BLaER1 treated with 17β-estradiol and CSF1 and Interleukin-3, amounts not matched to agents 10 nM and 100 nM (cell line): ENCODE data around the gene HDGFL2.
A peak's percentile ranks its signal among the peaks of the same experiment; 100 is the strongest.

ENCODE experiments used
- H3K27ac ChIP-seq, 11 experiments: shearing (Covaris generic); formaldehyde crosslinking; 2 replicates each; pipeline ENCODE4 v1.8.1; 2022
- H3K27me3 ChIP-seq, 11 experiments: shearing (Covaris generic); formaldehyde crosslinking; 2 replicates each; pipeline ENCODE4 v1.8.1; 2022
- H3K36me3 ChIP-seq, 11 experiments: shearing (Covaris generic); formaldehyde crosslinking; 2 replicates each; pipeline ENCODE4 v1.8.1; 2022
- H3K4me1 ChIP-seq, 10 experiments: shearing (Covaris generic); formaldehyde crosslinking; 2 replicates each; pipeline ENCODE4 v1.8.1; 2022
- H3K4me2 ChIP-seq, 11 experiments: shearing (Covaris generic); formaldehyde crosslinking; 2 replicates each; pipeline ENCODE4 v1.8.1; 2022
- H3K4me3 ChIP-seq, 10 experiments: shearing (Covaris generic); formaldehyde crosslinking; 2 replicates each; pipeline ENCODE4 v1.8.1; 2022
- H3K9ac ChIP-seq, 11 experiments: shearing (Covaris generic); formaldehyde crosslinking; 2 replicates each; pipeline ENCODE4 v1.8.1; 2022
- H3K9me3 ChIP-seq, 11 experiments: shearing (Covaris generic); formaldehyde crosslinking; replicated peaks in 1 of 11; 2 replicates each; pipeline ENCODE4 v1.8.1; 2022
- H4K20me1 ChIP-seq, 11 experiments: shearing (Covaris generic); formaldehyde crosslinking; 2 replicates each; pipeline ENCODE4 v1.8.1; 2022
- Cebpa-rat ChIP-seq, 11 experiments: shearing (Covaris generic); IDR thresholded peaks; 2 replicates each; pipeline ENCODE4 v1.8.1; 2022

HDGFL2 gene

GRCh38 chr19:4516939-4517300 is 44.8 kb downstream of the HDGFL2 start:
- no peak for TF ChIP-seq Cebpa-rat (IDR thresholded peaks at IDR 0.05)

GRCh38 chr19:4517451-4518057 is 45.5 kb downstream of the HDGFL2 start:
- no peak overlapping the region for H3K4me3 ChIP-seq
- H3K27me3 ChIP-seq = no peaks in the 10 kb centered on the region
- TF ChIP-seq Cebpa-rat (IDR thresholded peaks at IDR 0.05) = no peak
- no peaks in the 10 kb centered on the region for H3K36me3 ChIP-seq
- H3K4me1 ChIP-seq = peaks cover 0 to 40% (median 24%) of the 10 kb centered on the region in 10 experiments; a peak in 17 of 20 replicates
- H3K4me2 ChIP-seq = peak overlapping the region in 5 of 11 experiments; percentile 32 to 52 (median 49); a peak in 7 of 22 replicates
- H3K9ac ChIP-seq = peak overlapping the region in 3 of 11 experiments; percentile 8 to 51 (median 35); a peak in 2 of 22 replicates
- H3K27ac ChIP-seq = no peak overlapping the region; a peak in 1 of 22 replicates
- no peaks in the 10 kb centered on the region; a peak in 2 of 22 replicates for H4K20me1 ChIP-seq
- no peaks in the 10 kb centered on the region for H3K9me3 ChIP-seq

More at GRCh38 chr19:4516939-4517300, 44.8 kb downstream of the HDGFL2 start:
- Histone ChIP-seq H4K20me1 (no peaks in the 10 kb centered on the region; a peak in 2 of 22 replicates), H3K27ac (no peak overlapping the region; a peak in 2 of 22 replicates), H3K9me3 (no peaks in the 10 kb centered on the region), H3K27me3 (no peaks in the 10 kb centered on the region), H3K9ac (peak overlapping the region in 5 of 11 experiments; percentile 8 to 59 (median 46); a peak in 7 of 22 replicates), H3K4me2 (peak overlapping the region in 5 of 11 experiments; percentile 32 to 52 (median 49); a peak in 9 of 22 replicates), H3K4me3 (no peak overlapping the region), H3K4me1 (peaks cover 0 to 36% (median 19%) of the 10 kb centered on the region in 10 experiments; a peak in 17 of 20 replicates), H3K36me3 (no peaks in the 10 kb centered on the region)

GRCh38 chr19:4518345-4519171 is 46.5 kb downstream of the HDGFL2 start, which contains the start of gene PLIN4:
Gene PLIN4, minus strand, starts transcription at chr19:4518486. Its CDS starts 214 bp downstream, at chr19:4518272.
- H3K36me3 ChIP-seq = no peaks in the 10 kb centered on the region
- H4K20me1 ChIP-seq = no peaks in the 10 kb centered on the region; a peak in 2 of 22 replicates
- TF ChIP-seq Cebpa-rat (IDR thresholded peaks at IDR 0.05) = no peak
- peak within 1 kb of the TSS in 4 of 11 experiments; percentile 8 to 51 (median 34); a peak in 3 of 22 replicates for H3K9ac ChIP-seq
- H3K9me3 ChIP-seq = no peaks in the 10 kb centered on the region
- H3K27ac ChIP-seq = peak within 1 kb of the TSS in 1 of 11 experiments; percentile 10; a peak in 1 of 22 replicates
- no peaks in the 10 kb centered on the region for H3K27me3 ChIP-seq
- peak within 1 kb of the TSS in 5 of 11 experiments; percentile 32 to 52 (median 49); a peak in 7 of 22 replicates for H3K4me2 ChIP-seq
- peaks cover 0 to 40% (median 24%) of the 10 kb centered on the region in 10 experiments; a peak in 17 of 20 replicates for H3K4me1 ChIP-seq
- no peak within 1 kb of the TSS for H3K4me3 ChIP-seq

GRCh38 chr19:4519172-4519496 is 47.0 kb downstream of the HDGFL2 start:
- Histone ChIP-seq H4K20me1 (no peaks in the 10 kb centered on the region; a peak in 1 of 22 replicates), H3K4me2 (no peak overlapping the region), H3K36me3 (no peaks in the 10 kb centered on the region), H3K4me3 (no peak overlapping the region), H3K9ac (0 out of 22 replicates have a peak overlapping the region, but pooled peaks of 1 of the 11 experiments have one; percentile 19), H3K4me1 (peaks cover 0 to 40% (median 24%) of the 10 kb centered on the region in 10 experiments; a peak in 17 of 20 replicates), H3K27ac (no peak overlapping the region), H3K9me3 (no peaks in the 10 kb centered on the region), H3K27me3 (no peaks in the 10 kb centered on the region)
- TF ChIP-seq Cebpa-rat (IDR thresholded peaks at IDR 0.05) = no peak

GRCh38 chr19:4519521-4520277 is 47.6 kb downstream of the HDGFL2 start:
- H3K4me3 ChIP-seq = no peak overlapping the region
- H3K27ac ChIP-seq = no peak overlapping the region
- H3K9ac ChIP-seq = 0 out of 22 replicates have a peak overlapping the region, but pooled peaks of 1 of the 11 experiments have one; percentile 19
- H3K4me1 ChIP-seq = peaks cover 0 to 40% (median 24%) of the 10 kb centered on the region in 10 experiments; a peak in 17 of 20 replicates
- no peaks in the 10 kb centered on the region for H3K27me3 ChIP-seq
- H3K36me3 ChIP-seq = no peaks in the 10 kb centered on the region
- no peaks in the 10 kb centered on the region for H3K9me3 ChIP-seq
- TF ChIP-seq Cebpa-rat (IDR thresholded peaks at IDR 0.05) = no peak
- no peak overlapping the region for H3K4me2 ChIP-seq
- no peaks in the 10 kb centered on the region; a peak in 1 of 22 replicates for H4K20me1 ChIP-seq

GRCh38 chr19:4521170-4521887 is 49.2 kb downstream of the HDGFL2 start:
- Histone ChIP-seq H3K4me2 (peak overlapping the region in 9 of 11 experiments; percentile 5 to 47 (median 18); a peak in 12 of 22 replicates), H4K20me1 (no peaks in the 10 kb centered on the region; a peak in 1 of 22 replicates), H3K9me3 (no peaks in the 10 kb centered on the region), H3K4me1 (peaks cover 0 to 40% (median 23%) of the 10 kb centered on the region in 10 experiments; a peak in 17 of 20 replicates), H3K9ac (peak overlapping the region in 2 of 11 experiments; percentile 2 to 39; a peak in 2 of 22 replicates), H3K27me3 (no peaks in the 10 kb centered on the region), H3K36me3 (no peaks in the 10 kb centered on the region), H3K4me3 (no peak overlapping the region), H3K27ac (no peak overlapping the region)
- TF ChIP-seq Cebpa-rat (IDR thresholded peaks at IDR 0.05) = no peak

GRCh38 chr19:4521888-4522242 is 49.8 kb downstream of the HDGFL2 start:
- Histone ChIP-seq H3K36me3 (no peaks in the 10 kb centered on the region), H3K4me1 (peaks cover 0 to 37% (median 18%) of the 10 kb centered on the region in 10 experiments; a peak in 17 of 20 replicates), H3K4me2 (peak overlapping the region in 8 of 11 experiments; percentile 6 to 47 (median 20); a peak in 10 of 22 replicates), H3K9ac (peak overlapping the region in 2 of 11 experiments; percentile 2 to 39; a peak in 2 of 22 replicates), H4K20me1 (no peaks in the 10 kb centered on the region; a peak in 1 of 22 replicates), H3K27ac (no peak overlapping the region), H3K9me3 (no peaks in the 10 kb centered on the region), H3K27me3 (no peaks in the 10 kb centered on the region), H3K4me3 (no peak overlapping the region)
- no peak for TF ChIP-seq Cebpa-rat (IDR thresholded peaks at IDR 0.05)
